Esophagus muscularis mucosa (tissue), 4 donors: Measurements from ENCODE around the gene FER. TPM values are rescaled to one million over a fixed set of nuclear protein-coding genes. Genes with fewer than 3 reads are reported as not detected.
A peak's percentile ranks its signal among the peaks of the same experiment; 100 is the strongest.

Experiments used
- DNase-seq: peaks from one replicate; pipeline ENCODE4 v3.0.0-alpha.2; 2017; ENCODE audit errors: extremely low spot score
- H3K27ac ChIP-seq, 4 donors: fragments of 200-600 bp; sonication (generic); replicated peaks in 1 of 4; 1 replicate in 3 of 4; 2 replicates in 1 of 4; pipeline ENCODE4 v1.5.1; 2016 to 2019; ENCODE audit warnings: mild to moderate bottlenecking in 1 of 4
- H3K27me3 ChIP-seq, 4 donors: fragments of 200-600 bp; sonication (generic); one replicate each; pipeline versions ENCODE4 v1.5.1 to v1.6.0; 2016 to 2019
- H3K36me3 ChIP-seq, 4 donors: fragments of 200-600 bp; sonication (generic); one replicate each; pipeline ENCODE4 v1.5.1; 2016 to 2019
- H3K4me1 ChIP-seq, 4 donors: fragments of 200-600 bp; sonication (generic); one replicate each; pipeline ENCODE4 v1.5.1; 2016 to 2019
- H3K4me3 ChIP-seq, 4 donors: fragments of 200-600 bp; sonication (generic); 1 replicate in 2 of 4; 2 replicates in 2 of 4; pipeline ENCODE4 v1.5.1; 2016 to 2019; ENCODE audit warnings: mild to moderate bottlenecking in 4 of 4, moderate library complexity in 1 of 4
- H3K9me3 ChIP-seq, 4 donors: fragments of 200-600 bp; sonication (generic); 1 replicate in 3 of 4; 2 replicates in 1 of 4; pipeline ENCODE4 v1.5.1; 2016 to 2019
- CTCF ChIP-seq, 3 experiments: fragments of 200-600 bp in 2 of 3; fragments of 450-650 bp in 1 of 3; sonication (generic) in 2 of 3; IDR thresholded peaks; one replicate each; pipeline ENCODE4 v1.5.1; 2017 to 2019; ENCODE audit warnings: antibody characterized with exemption in 3 of 3, mild to moderate bottlenecking in 2 of 3, moderate library complexity in 1 of 3
- EP300 ChIP-seq: sonication (generic); formaldehyde crosslinking; IDR thresholded peaks from one replicate; pipeline ENCODE4 v1.6.1; 2017; ENCODE audit warnings: antibody characterized with exemption
- POLR2A ChIP-seq: fragments of 450-650 bp; IDR thresholded peaks from one replicate; pipeline ENCODE4 v1.6.1; 2017; ENCODE audit warnings: antibody characterized with exemption, moderate library complexity, mild to moderate bottlenecking, low read depth
- POLR2AphosphoS5 ChIP-seq, 2 donors: sonication (generic); formaldehyde crosslinking; IDR thresholded peaks; one replicate each; pipeline ENCODE4 v1.6.1; 2017; ENCODE audit warnings: antibody characterized with exemption in 2 of 2
- WGBS: methylation state at CpG from one replicate; pipeline ENCODE4 v1.1.5; 2018; 5-methylcytosine and 5-hydroxymethylcytosine counted together
- intact Hi-C: fragments of 100-400 bp; cut with DNase I; formaldehyde crosslinking; loops from one replicate; pipeline ENCODE4 v1.15.1; 2023
- total RNA-seq, 4 donors: library from RNA; depleted of rRNA; stranded (reverse); fragments of >200 nt; gene quantifications; one replicate each; pipeline versions ENCODE4 v1.1.0 to v1.2.1, GENCODE V29; 2016

The FER gene
- total RNA-seq, 4 donors from 2014 or later, result 17.6 to 32.8 (median 25.4) TPM

- Histone ChIP-seq H3K4me3 (no peak overlapping the region), H3K4me1 (peaks cover 0 to 8% (median 0%) of the 10 kb centered on the region in 4 donors), H3K9me3 (peaks cover 0 to 7% (median 0%) of the 10 kb centered on the region in 4 donors), H3K27ac (no peak overlapping the region), H3K36me3 (no peaks in the 10 kb centered on the region), H3K27me3 (no peaks in the 10 kb centered on the region)
- TF ChIP-seq EP300 (no peak), POLR2A (no peak), POLR2AphosphoS5 (IDR thresholded peaks at IDR 0.05) (no peak), CTCF (IDR thresholded peaks at IDR 0.05) (no peak)
- intact Hi-C loops, result no loop called here
- WGBS, result 91% methylated on average over 3 of the region's 3 CpGs
- DNase-seq, result no peak
Observed at GRCh38 chr5:109215040-109215439, 467.3 kb downstream of the FER start.

- 50% methylated on average over 4 of the region's 4 CpGs for WGBS
- no peak overlapping the region for H3K27ac ChIP-seq
- no peaks in the 10 kb centered on the region for H3K27me3 ChIP-seq
- no peak overlapping the region for H3K4me3 ChIP-seq
- no peak for DNase-seq
- H3K4me1 ChIP-seq, result peaks cover 0 to 8% (median 0%) of the 10 kb centered on the region in 4 donors
- H3K36me3 ChIP-seq, result no peaks in the 10 kb centered on the region
- intact Hi-C loops, result no loop called here
- no peak for TF ChIP-seq POLR2AphosphoS5 (IDR thresholded peaks at IDR 0.05)
- no peak for TF ChIP-seq POLR2A
- TF ChIP-seq EP300, result no peak
- TF ChIP-seq CTCF (IDR thresholded peaks at IDR 0.05), result no peak
- peaks cover 0 to 7% (median 0%) of the 10 kb centered on the region in 4 donors for H3K9me3 ChIP-seq
Observed at GRCh38 chr5:109218818-109219217, 471.1 kb downstream of the FER start.

- no peaks in the 10 kb centered on the region for H3K27me3 ChIP-seq
- H3K27ac ChIP-seq, result no peak overlapping the region
- no peak overlapping the region for H3K4me3 ChIP-seq
- intact Hi-C loops, result no loop called here
- 82% methylated on average over 9 of the region's 9 CpGs for WGBS
- no peaks in the 10 kb centered on the region for H3K36me3 ChIP-seq
- peaks cover 0 to 7% (median 2%) of the 10 kb centered on the region in 4 donors for H3K4me1 ChIP-seq
- no peak for TF ChIP-seq POLR2A
- TF ChIP-seq POLR2AphosphoS5 (IDR thresholded peaks at IDR 0.05), result no peak
- no peak for TF ChIP-seq CTCF (IDR thresholded peaks at IDR 0.05)
- no peak for TF ChIP-seq EP300
- no peaks in the 10 kb centered on the region for H3K9me3 ChIP-seq
- DNase-seq, result peak; percentile 81
Observed at GRCh38 chr5:109223531-109223930, 475.8 kb downstream of the FER start.

GRCh38 chr5:109224276-109224882, 476.7 kb downstream of the FER start:
- intact Hi-C loops, result no loop called here
- H3K27ac ChIP-seq, result no peak overlapping the region
- H3K4me1 ChIP-seq, result peaks cover 0 to 5% (median 0%) of the 10 kb centered on the region in 4 donors
- no peaks in the 10 kb centered on the region for H3K9me3 ChIP-seq
- TF ChIP-seq POLR2AphosphoS5 (IDR thresholded peaks at IDR 0.05), result no peak
- no peak for TF ChIP-seq EP300
- TF ChIP-seq CTCF (IDR thresholded peaks at IDR 0.05), result no peak
- no peak for TF ChIP-seq POLR2A
- WGBS, result 90% methylated on average over 4 of the region's 4 CpGs
- no peaks in the 10 kb centered on the region for H3K36me3 ChIP-seq
- H3K4me3 ChIP-seq, result no peak overlapping the region
- peak; percentile 57 for DNase-seq
- H3K27me3 ChIP-seq, result no peaks in the 10 kb centered on the region
